Stomach smooth muscle (tissue), 2 donors: Measurements from ENCODE around the gene ITPR2.

Experiments
- H3K27ac ChIP-seq: one replicate; pipeline ENCODE4 v1.7.0; 2013; ENCODE audit warnings: mild to moderate bottlenecking, low read length, inconsistent platforms
- H3K27me3 ChIP-seq, 2 donors: one replicate each; pipeline ENCODE4 v1.7.0; 2013; ENCODE audit warnings: low read length in 2 of 2; ENCODE audit not compliant: insufficient read depth in 2 of 2, control insufficient read depth in 1 of 2
- H3K36me3 ChIP-seq, 2 donors: one replicate each; pipeline ENCODE4 v1.7.0; 2013; ENCODE audit warnings: low read length in 2 of 2; ENCODE audit not compliant: control insufficient read depth in 2 of 2, insufficient read depth in 2 of 2
- H3K4me1 ChIP-seq: one replicate; pipeline ENCODE4 v1.7.0; 2013; ENCODE audit warnings: low read length; ENCODE audit not compliant: control insufficient read depth, insufficient read depth
- H3K4me3 ChIP-seq, 2 donors: one replicate each; pipeline ENCODE4 v1.7.0; 2013; ENCODE audit warnings: low read length in 2 of 2
- H3K9ac ChIP-seq, 2 donors: one replicate each; pipeline ENCODE4 v1.7.0; 2013; ENCODE audit warnings: low read length in 2 of 2, mild to moderate bottlenecking in 1 of 2
- H3K9me3 ChIP-seq, 2 donors: one replicate each; pipeline ENCODE4 v1.7.0; 2013; ENCODE audit warnings: low read length in 2 of 2; ENCODE audit not compliant: control insufficient read depth in 2 of 2
- donor health status: healthy.
- donor health status: Pancreatic carcinoma.

Gene ITPR2

DNA sequence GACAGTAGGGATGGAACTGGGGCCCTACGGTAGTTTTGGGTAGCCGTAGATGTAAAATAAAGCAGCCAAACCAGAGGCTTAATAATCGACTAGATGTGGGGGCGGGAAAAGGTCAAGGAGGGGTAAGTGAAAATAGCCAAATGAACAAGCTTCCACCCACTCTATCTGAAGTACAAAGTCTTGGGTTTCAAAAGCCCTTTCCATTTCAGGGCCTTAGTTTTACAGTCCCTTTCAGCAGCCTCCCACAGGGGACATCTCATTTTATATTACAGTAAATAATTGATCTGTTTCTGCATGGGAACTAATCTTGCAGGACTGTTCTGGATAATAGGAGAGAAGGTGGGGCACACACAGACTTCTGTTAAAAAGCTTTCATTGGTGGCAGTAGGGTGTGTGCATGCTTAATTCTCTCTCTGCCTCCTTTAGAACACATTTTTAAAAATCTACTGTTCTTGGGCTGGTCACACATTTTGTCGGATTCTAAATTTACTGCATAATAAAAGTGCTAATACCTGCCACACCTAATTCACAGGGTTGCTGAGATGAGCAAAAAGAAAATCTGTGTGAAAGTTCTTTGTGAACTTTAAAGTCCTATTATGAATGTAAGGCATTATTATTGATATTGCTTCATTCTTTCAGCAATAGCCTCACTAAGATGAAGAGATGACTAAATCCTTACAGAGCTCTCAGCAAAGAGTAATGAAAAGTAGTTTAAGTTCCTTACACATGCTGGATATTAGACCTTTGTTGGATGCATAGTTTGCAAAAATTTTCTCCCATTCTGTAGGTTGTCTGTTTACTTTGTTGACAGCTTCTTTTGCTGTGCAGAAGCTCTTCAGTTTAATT is 104.6 kb downstream of the ITPR2 start:
- peaks cover 4% of the 10 kb centered on the region for H3K4me1 ChIP-seq
- no peaks in the 10 kb centered on the region for H3K27me3 ChIP-seq
- H3K9ac ChIP-seq, result no peak overlapping the region
- no peak overlapping the region for H3K27ac ChIP-seq
- no peaks in the 10 kb centered on the region for H3K9me3 ChIP-seq
- no peak overlapping the region for H3K4me3 ChIP-seq
- H3K36me3 ChIP-seq, result no peaks in the 10 kb centered on the region

DNA sequence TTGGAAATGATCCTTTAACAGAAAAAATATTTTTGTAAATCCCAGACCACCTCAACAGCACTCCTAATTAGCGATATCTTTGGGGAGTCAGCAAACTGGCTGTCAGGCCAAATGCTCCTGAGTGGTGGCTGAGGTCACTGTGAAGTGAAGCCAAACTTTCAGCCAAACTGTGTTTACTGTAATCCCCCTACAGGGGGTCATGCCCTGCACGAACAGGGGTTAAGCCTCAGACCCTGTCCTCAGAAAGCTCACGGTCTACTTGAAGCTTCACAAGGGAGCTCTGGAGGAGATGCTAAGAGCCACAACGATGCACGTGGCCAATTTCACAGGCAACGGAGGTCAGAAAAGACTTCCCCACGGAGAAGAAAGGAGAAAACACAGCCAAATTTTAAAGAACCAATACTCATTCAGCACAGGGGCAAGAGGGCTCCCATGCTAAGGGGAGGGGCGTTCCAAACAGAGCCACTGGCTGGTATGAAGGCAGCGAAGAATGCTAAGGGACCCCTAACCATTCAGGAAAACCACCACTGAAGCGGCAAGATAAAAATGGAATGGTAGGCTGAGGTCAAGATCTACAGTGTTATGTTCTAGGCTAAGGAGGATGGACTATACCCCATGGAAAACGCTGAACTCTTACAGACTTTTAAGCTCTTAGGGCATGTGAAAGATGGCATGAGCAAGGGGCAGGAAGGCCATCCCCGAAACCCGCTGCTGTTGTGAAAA is 105.4 kb downstream of the ITPR2 start:
- no peak overlapping the region for H3K9ac ChIP-seq
- H3K4me3 ChIP-seq, result no peak overlapping the region
- no peaks in the 10 kb centered on the region for H3K36me3 ChIP-seq
- H3K4me1 ChIP-seq, result peaks cover 8% of the 10 kb centered on the region
- no peaks in the 10 kb centered on the region for H3K27me3 ChIP-seq
- no peak overlapping the region for H3K27ac ChIP-seq
- H3K9me3 ChIP-seq, result no peaks in the 10 kb centered on the region

DNA sequence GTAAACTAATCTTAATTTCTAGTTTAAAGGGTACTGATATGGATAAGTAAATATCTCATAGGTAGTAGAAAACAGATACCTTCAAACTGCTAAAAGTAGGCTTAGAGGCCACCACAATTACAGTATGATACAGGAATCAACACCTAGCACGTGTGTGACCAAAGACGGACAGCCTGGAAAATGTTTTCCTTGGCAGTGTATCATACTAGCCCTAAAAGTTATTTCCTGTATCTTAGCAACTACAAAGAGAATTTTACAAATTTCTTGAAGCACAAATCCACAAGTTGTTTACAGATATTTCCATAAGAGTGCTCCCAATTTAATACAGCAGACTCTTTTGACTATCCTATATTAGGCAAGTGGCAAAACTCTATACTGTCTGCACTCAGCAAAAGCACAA is 106.0 kb downstream of the ITPR2 start:
- Histone ChIP-seq H3K27me3 (no peaks in the 10 kb centered on the region), H3K27ac (no peak overlapping the region), H3K4me1 (peaks cover 8% of the 10 kb centered on the region), H3K4me3 (no peak overlapping the region), H3K36me3 (no peaks in the 10 kb centered on the region), H3K9ac (no peak overlapping the region), H3K9me3 (no peaks in the 10 kb centered on the region)

DNA sequence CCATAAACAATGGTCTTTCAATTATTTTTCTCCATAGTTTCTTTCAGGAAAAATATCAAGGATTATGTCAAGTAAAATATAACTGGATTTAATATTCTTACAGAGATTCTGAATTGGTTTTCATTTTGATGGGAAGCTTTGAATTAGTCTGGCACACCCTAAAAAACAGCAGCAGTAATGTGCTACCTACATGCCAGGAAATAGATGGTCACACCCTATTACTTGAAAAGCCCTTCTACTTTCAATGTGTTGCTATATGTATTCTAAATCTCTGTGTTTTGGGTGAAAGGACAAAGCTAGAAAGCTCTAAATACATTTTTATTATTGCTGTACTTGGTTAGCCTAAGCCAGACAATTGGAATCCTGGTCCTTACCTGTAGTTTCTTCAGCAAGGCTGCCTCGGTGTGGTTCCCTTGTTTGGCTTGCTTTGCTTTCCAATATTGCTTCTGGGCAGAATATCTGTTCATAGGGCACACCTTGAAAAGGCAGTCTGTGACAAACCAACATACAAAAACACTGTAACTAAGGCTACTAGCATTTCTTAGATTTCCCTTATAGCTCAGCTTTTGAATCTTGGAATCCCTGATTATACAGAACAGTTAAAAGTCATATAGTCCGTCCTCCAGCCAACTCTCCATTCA is 107.6 kb downstream of the ITPR2 start:
- Histone ChIP-seq H3K4me1 (peaks cover 8% of the 10 kb centered on the region), H3K27me3 (no peaks in the 10 kb centered on the region), H3K27ac (no peak overlapping the region), H3K4me3 (no peak overlapping the region), H3K36me3 (peaks cover 0 to 2% of the 10 kb centered on the region in 2 donors), H3K9me3 (no peaks in the 10 kb centered on the region), H3K9ac (no peak overlapping the region)

DNA sequence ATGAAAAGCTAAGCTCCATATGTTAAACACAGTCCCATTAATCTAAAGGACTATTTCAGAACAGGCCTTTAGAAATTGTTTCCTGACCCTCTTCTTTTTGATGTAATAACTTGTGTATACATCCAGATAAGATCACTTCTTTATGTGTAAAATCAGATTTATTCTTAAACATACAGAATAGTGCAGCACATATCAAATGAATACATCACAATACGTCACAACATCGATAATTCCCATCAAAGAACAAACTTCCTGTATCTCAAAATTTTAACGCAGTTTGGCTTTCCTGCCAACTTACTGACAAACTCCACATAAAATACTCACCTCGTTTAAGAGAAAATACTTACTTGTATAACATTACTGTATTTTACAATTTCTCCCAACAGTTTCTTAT is 108.7 kb downstream of the ITPR2 start:
- Histone ChIP-seq H3K9me3 (no peaks in the 10 kb centered on the region), H3K9ac (peak overlapping the region in 1 of 2 donors; percentile 10), H3K4me1 (peaks cover 8% of the 10 kb centered on the region), H3K4me3 (peak overlapping the region in 1 of 2 donors; percentile 36), H3K27ac (peak overlapping the region; percentile 43), H3K27me3 (no peaks in the 10 kb centered on the region), H3K36me3 (peaks cover 0 to 2% of the 10 kb centered on the region in 2 donors)

DNA sequence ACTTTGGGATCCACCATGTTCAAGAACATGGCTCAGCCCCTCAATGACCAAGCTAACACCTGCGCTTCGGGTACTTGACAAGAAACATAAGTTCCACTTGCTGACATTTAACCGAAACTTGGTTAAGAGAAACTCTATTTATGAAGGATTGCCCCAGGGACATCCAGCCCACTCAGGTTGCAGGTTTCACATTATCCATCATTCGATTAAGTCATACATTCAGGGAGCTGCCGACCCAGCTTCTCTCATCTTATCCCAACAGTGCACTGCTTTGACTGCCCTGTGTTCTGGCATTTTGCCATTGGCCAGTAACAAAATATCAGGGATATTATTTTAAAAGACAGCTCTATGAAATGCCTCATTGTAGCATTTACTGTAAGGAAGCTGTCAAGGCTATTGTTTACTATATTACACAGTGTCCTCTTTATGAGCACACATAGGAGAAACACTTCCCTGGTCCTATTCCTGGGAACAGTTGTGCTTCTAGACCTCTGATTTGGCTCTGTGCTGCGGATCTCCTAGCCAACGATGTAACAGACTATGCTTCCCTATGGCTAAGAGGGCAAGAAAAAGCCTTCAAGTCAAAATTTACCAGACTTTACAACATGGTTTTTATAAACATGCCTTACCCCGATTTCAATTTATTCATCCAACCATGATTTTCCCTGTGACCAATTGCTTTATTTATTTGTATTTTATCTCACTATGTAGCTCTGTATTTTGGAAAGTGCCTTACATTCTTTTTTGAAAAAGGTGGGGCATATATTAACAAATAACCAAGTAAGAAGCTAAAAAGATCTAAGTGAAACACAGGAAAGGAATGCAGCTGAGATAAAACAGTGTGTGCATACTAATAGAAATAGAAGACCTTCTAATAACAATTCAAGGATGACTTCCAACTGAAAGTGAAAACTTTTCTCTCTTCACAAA is 109.3 kb downstream of the ITPR2 start:
- Histone ChIP-seq H3K4me1 (peaks cover 8% of the 10 kb centered on the region), H3K4me3 (peak overlapping the region in 1 of 2 donors; percentile 36), H3K9me3 (no peaks in the 10 kb centered on the region), H3K9ac (peak overlapping the region; percentile 6 to 10), H3K27me3 (no peaks in the 10 kb centered on the region), H3K27ac (peak overlapping the region; percentile 43), H3K36me3 (peaks cover 0 to 2% of the 10 kb centered on the region in 2 donors)

DNA sequence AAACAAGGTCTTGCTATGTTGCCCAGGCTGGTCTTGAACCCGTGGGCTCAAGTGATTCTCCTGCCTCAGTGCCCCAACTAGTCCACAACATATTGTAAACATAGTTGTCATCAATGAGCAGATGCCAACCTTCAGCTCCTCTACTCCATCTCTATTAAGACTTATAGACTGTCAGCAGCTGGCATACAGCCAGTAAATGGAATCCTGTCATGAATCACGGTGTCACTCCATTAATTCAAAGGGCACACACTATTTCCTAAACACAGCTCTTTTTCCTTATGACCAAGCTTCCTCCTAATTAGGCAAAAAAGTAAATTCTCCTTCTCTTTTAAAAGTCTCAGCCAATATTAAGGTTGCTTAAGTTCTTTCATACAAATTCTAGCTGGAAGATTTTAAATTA is 111.2 kb downstream of the ITPR2 start:
- H3K27me3 ChIP-seq, result no peaks in the 10 kb centered on the region

DNA sequence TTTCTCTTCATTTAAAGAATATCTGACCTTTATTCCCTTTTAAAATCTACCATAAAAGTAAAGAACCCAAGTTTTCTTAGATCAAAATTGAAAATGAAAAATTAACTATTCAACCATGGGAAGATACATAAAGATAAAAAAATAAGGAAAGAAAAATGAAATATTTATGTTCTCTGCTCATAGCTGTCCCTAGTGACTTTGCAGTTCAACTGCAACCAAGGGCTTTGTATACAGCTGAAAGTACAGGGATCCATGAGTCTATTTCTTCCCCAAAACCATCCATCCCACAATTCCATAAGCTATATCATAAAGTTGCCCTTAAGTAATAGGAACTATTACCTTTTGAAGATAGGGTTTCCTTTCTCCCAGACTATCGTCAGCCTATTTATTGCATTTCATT is 113.1 kb downstream of the ITPR2 start:
- no peak overlapping the region for H3K4me3 ChIP-seq
- H3K9me3 ChIP-seq, result no peaks in the 10 kb centered on the region
- H3K27me3 ChIP-seq, result no peaks in the 10 kb centered on the region
- peaks cover 8% of the 10 kb centered on the region for H3K4me1 ChIP-seq
- peaks cover 0 to 2% of the 10 kb centered on the region in 2 donors for H3K36me3 ChIP-seq
- no peak overlapping the region for H3K9ac ChIP-seq
- no peak overlapping the region for H3K27ac ChIP-seq

More for the DNA sequence above, 111.2 kb downstream of the ITPR2 start:
- no peak overlapping the region for H3K9ac ChIP-seq
- H3K4me1 ChIP-seq, result peaks cover 8% of the 10 kb centered on the region
- H3K36me3 ChIP-seq, result peaks cover 0 to 2% of the 10 kb centered on the region in 2 donors
- H3K9me3 ChIP-seq, result no peaks in the 10 kb centered on the region
- no peak overlapping the region for H3K27ac ChIP-seq
- H3K4me3 ChIP-seq, result no peak overlapping the region

DNA sequence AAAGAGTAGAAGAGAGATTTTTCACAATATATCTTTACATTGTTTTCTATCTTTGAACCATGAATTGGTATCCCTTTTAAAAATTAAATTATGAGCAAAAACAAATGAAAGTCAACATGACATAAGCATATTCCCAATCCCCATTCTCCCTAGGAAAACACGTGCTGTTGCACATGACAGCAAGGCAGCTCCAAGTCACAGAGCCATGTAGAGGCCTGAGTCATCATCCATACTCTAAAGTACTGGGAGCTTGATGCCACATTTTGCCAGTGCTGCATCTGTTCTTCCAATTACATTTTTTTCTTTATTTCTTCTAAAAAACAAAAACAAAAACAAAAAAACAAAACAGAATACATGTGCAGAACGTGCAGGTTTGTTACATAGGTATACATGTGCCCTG is 115.2 kb downstream of the ITPR2 start:
- Histone ChIP-seq H3K4me3 (no peak overlapping the region), H3K9ac (no peak overlapping the region)

DNA sequence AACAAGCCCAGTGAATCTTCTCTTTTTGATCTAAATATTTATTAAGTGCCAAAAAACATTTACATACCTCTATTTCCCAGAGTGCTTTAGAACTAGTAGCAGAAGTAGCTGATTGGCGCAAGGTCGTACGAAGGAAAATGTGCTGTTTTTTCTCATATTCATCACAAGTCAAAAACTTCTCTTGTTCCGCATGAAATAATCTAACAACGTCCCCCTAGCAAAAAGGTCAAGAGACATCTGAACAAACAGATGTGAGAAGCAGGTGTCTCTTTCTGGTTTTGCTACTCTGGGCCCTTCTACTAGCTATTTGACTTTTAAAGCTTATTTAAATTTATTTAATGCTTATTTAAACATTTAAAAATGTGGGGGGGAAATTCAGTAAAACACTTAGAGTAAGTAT is 117.8 kb downstream of the ITPR2 start:
- Histone ChIP-seq H3K9ac (no peak overlapping the region), H3K9me3 (no peaks in the 10 kb centered on the region), H3K36me3 (peaks cover 0 to 2% of the 10 kb centered on the region in 2 donors)

More for the DNA sequence above, 115.2 kb downstream of the ITPR2 start:
- no peaks in the 10 kb centered on the region for H3K27me3 ChIP-seq
- H3K27ac ChIP-seq, result no peak overlapping the region
- no peaks in the 10 kb centered on the region for H3K4me1 ChIP-seq
- peaks cover 0 to 5% of the 10 kb centered on the region in 2 donors for H3K36me3 ChIP-seq
- no peaks in the 10 kb centered on the region for H3K9me3 ChIP-seq

More for the DNA sequence above, 117.8 kb downstream of the ITPR2 start:
- Histone ChIP-seq H3K27ac (no peak overlapping the region), H3K4me3 (no peak overlapping the region), H3K4me1 (peaks cover 2% of the 10 kb centered on the region), H3K27me3 (no peaks in the 10 kb centered on the region)
